H1 (cell line): Measurements from ENCODE around the gene SKP1. TPM values are rescaled to one million over a fixed set of nuclear protein-coding genes. Genes with fewer than 3 reads are reported as not detected.
"Not testable (repeated sequence)": the region's sequence is repeated elsewhere in the genome, so short reads cannot be mapped to it uniquely, and the experiment has no call there.

Source experiments
- CTCF ChIA-PET: fragments of 300-600 bp; sonication (Branson Sonifier 250); formaldehyde crosslinking; loops from one replicate; lab custom pipeline; 2021; ENCODE audit not compliant: partially characterized antibody; lab: Charles Lee
- POLR2A ChIA-PET: fragments of 300-600 bp; sonication (Branson Sonifier 250); formaldehyde crosslinking; loops from one replicate; lab custom pipeline; 2021; ENCODE audit warnings: inconsistent platforms; ENCODE audit not compliant: partially characterized antibody; lab: Charles Lee
- DNase-seq, 2 experiments: peaks; one replicate each; pipeline versions ENCODE4 v3.0.0 to v3.0.0-alpha.2; 2010 to 2022; ENCODE audit warnings: low spot score in 2 of 2, low read depth in 1 of 2, mixed read lengths in 1 of 2
- FAIRE-seq: peaks from 2 replicates; lab custom pipeline; 2011; peaks lifted over from hg19 to GRCh38; lab: Jason Lieb, UNC
- H2AFZ ChIP-seq: 2 replicates; pipeline ENCODE4 v1.8.1; 2012; ENCODE audit warnings: low read length, inconsistent platforms
- H2AK5ac ChIP-seq: 2 replicates; pipeline ENCODE4 v1.6.1; 2013; ENCODE audit warnings: low read depth, low read length
- H2BK120ac ChIP-seq: replicated peaks from 2 replicates; pipeline ENCODE3; 2013; ENCODE audit warnings: low read depth, low read length, inconsistent platforms
- H2BK12ac ChIP-seq: 2 replicates; pipeline ENCODE4 v1.6.1; 2013; ENCODE audit warnings: low read depth, low read length
- H2BK15ac ChIP-seq: 2 replicates; pipeline ENCODE4 v1.6.1; 2013; ENCODE audit warnings: low read length
- H2BK20ac ChIP-seq: 2 replicates; pipeline ENCODE4 v1.6.1; 2013; ENCODE audit warnings: low read length
- H2BK5ac ChIP-seq: 2 replicates; pipeline ENCODE4 v1.6.1; 2013; ENCODE audit warnings: low read depth, low read length
- H3K14ac ChIP-seq: 2 replicates; pipeline ENCODE4 v1.6.1; 2013; ENCODE audit warnings: inconsistent platforms; ENCODE audit not compliant: insufficient read length
- H3K18ac ChIP-seq: 2 replicates; pipeline ENCODE4 v1.6.1; 2013; ENCODE audit warnings: low read length; ENCODE audit errors: extremely low read depth
- H3K23ac ChIP-seq: 2 replicates; pipeline ENCODE4 v1.6.1; 2013; ENCODE audit warnings: inconsistent platforms; ENCODE audit not compliant: insufficient read length
- H3K23me2 ChIP-seq: 2 replicates; pipeline ENCODE4 v1.6.1; 2013; ENCODE audit warnings: low read depth, low read length
- H3K27ac ChIP-seq: 2 replicates; pipeline ENCODE4 v1.6.1; 2011; ENCODE audit warnings: low read depth, low read length, inconsistent platforms
- H3K27me3 ChIP-seq, 4 experiments: replicated peaks in 1 of 4; 1 replicate in 1 of 4; 2 replicates in 3 of 4; pipeline versions ENCODE4 v1.6.1 to v1.8.1; 2011 to 2013; ENCODE audit warnings: low read length in 3 of 4, mild to moderate bottlenecking in 3 of 4, inconsistent platforms in 2 of 4, mixed read lengths in 2 of 4, moderate library complexity in 1 of 4; ENCODE audit not compliant: control insufficient read depth in 3 of 4, insufficient read depth in 3 of 4; ENCODE audit errors: extremely low read depth in 1 of 4
- H3K36me3 ChIP-seq, 4 experiments: 2 replicates each; pipeline versions ENCODE4 v1.6.1 to v1.8.1; 2011 to 2013; ENCODE audit warnings: mild to moderate bottlenecking in 4 of 4, low read length in 3 of 4, moderate library complexity in 2 of 4, control low read depth in 1 of 4, inconsistent platforms in 1 of 4; ENCODE audit not compliant: insufficient read depth in 4 of 4, control insufficient read depth in 2 of 4
- H3K4ac ChIP-seq: replicated peaks from 2 replicates; pipeline ENCODE3; 2013; ENCODE audit warnings: low read length, low read depth, mixed read lengths, inconsistent platforms; ENCODE audit not compliant: insufficient read length
- H3K4me1 ChIP-seq, 4 experiments: replicated peaks in 1 of 4; 1 replicate in 1 of 4; 2 replicates in 3 of 4; pipeline versions ENCODE4 v1.6.1 to v1.8.1; 2011 to 2013; ENCODE audit warnings: low read length in 3 of 4, inconsistent platforms in 2 of 4, mixed read lengths in 1 of 4; ENCODE audit not compliant: insufficient read depth in 4 of 4, control insufficient read depth in 3 of 4
- H3K4me2 ChIP-seq, 2 experiments: 2 replicates each; pipeline versions ENCODE4 v1.6.1 to v1.8.1; 2011 to 2013; ENCODE audit warnings: low read depth in 2 of 2, low read length in 2 of 2, control low read depth in 1 of 2, inconsistent platforms in 1 of 2, mild to moderate bottlenecking in 1 of 2; ENCODE audit not compliant: insufficient read depth in 1 of 2
- H3K4me3 ChIP-seq, 4 experiments: fragments of 200-600, 300-600 bp in 1 of 4; sonication (generic), shearing (Covaris generic), sonication (Bioruptor Twin) in 1 of 4; 2 replicates each; pipeline versions ENCODE4 v1.5.1 to v1.8.1; 2011 to 2016; ENCODE audit warnings: low read length in 4 of 4, low read depth in 3 of 4, control low read depth in 2 of 4, inconsistent platforms in 2 of 4, mild to moderate bottlenecking in 2 of 4, mixed read lengths in 1 of 4, moderate library complexity in 1 of 4; ENCODE audit not compliant: insufficient read depth in 2 of 4; ENCODE audit errors: extremely low read depth in 1 of 4
- H3K56ac ChIP-seq: replicated peaks from 2 replicates; pipeline ENCODE3; 2013; ENCODE audit warnings: low read depth, mild to moderate bottlenecking, mixed read lengths, low read length, inconsistent platforms; ENCODE audit not compliant: insufficient read length
- H3K79me1 ChIP-seq: 2 replicates; pipeline ENCODE4 v1.6.1; 2013; ENCODE audit warnings: low read depth, low read length, control low read depth
- H3K79me2 ChIP-seq, 2 experiments: 2 replicates each; pipeline versions ENCODE4 v1.6.1 to v1.8.1; 2012 to 2013; ENCODE audit warnings: low read length in 2 of 2, mild to moderate bottlenecking in 2 of 2, inconsistent platforms in 1 of 2; ENCODE audit not compliant: insufficient read depth in 2 of 2, control insufficient read depth in 1 of 2
- H3K9ac ChIP-seq, 4 experiments: replicated peaks in 1 of 4; 1 replicate in 1 of 4; 2 replicates in 3 of 4; pipeline versions ENCODE4 v1.6.1 to v1.8.1; 2011 to 2013; ENCODE audit warnings: low read depth in 3 of 4, low read length in 3 of 4, control low read depth in 2 of 4, mild to moderate bottlenecking in 2 of 4, moderate library complexity in 2 of 4, inconsistent platforms in 1 of 4; ENCODE audit errors: extremely low read depth in 1 of 4
- H3K9me3 ChIP-seq, 2 experiments: 2 replicates each; pipeline versions ENCODE4 v1.6.1 to v1.8.1; 2012 to 2013; ENCODE audit warnings: mild to moderate bottlenecking in 2 of 2, moderate library complexity in 2 of 2, control low read depth in 1 of 2, inconsistent platforms in 1 of 2, low read depth in 1 of 2, low read length in 1 of 2, mixed read lengths in 1 of 2; ENCODE audit not compliant: insufficient read depth in 2 of 2
- H4K20me1 ChIP-seq, 2 experiments: replicated peaks in 1 of 2; 2 replicates each; pipeline versions ENCODE3 to v1.8.1; 2011 to 2013; ENCODE audit warnings: inconsistent platforms in 2 of 2, low read length in 2 of 2, mild to moderate bottlenecking in 1 of 2; ENCODE audit not compliant: insufficient read depth in 2 of 2, control insufficient read depth in 1 of 2
- H4K5ac ChIP-seq: 2 replicates; pipeline ENCODE4 v1.6.1; 2013; ENCODE audit warnings: low read length, low read depth, mixed read lengths, inconsistent platforms; ENCODE audit not compliant: insufficient read length
- H4K8ac ChIP-seq: 2 replicates; pipeline ENCODE4 v1.8.0; 2013; ENCODE audit warnings: mild to moderate bottlenecking, moderate library complexity, low read length, inconsistent platforms; ENCODE audit not compliant: insufficient read depth; ENCODE audit errors: extremely low read depth
- H4K91ac ChIP-seq: replicated peaks from 2 replicates; pipeline ENCODE3; 2013; ENCODE audit warnings: low read length, mixed read lengths, inconsistent platforms; ENCODE audit not compliant: insufficient read length
- WGBS, 2 experiments: shearing (Covaris generic) in 1 of 2; methylation state at CpG; one replicate each; pipeline versions ENCODE4 v1.1.6 to v1.1.7; 2013 to 2015; ENCODE audit warnings: low lambda C conversion rate in 2 of 2, mixed read lengths in 2 of 2, inconsistent platforms in 1 of 2, low coverage in 1 of 2, missing lambda C conversion rate in 1 of 2; ENCODE audit not compliant: insufficient replicate concordance in 2 of 2, insufficient coverage in 1 of 2, insufficient read length in 1 of 2; ENCODE audit errors: extremely low coverage in 1 of 2, missing lambda C conversion rate in 1 of 2; 5-methylcytosine and 5-hydroxymethylcytosine counted together
- polyA plus RNA-seq, 7 experiments: library from polyadenylated mRNA; depleted of rRNA in 3 of 7; stranded (reverse) in 5 of 7; unstranded in 2 of 7; fragments of >200 nt in 5 of 7; fragments of 200-250 nt in 2 of 7; gene quantifications; 1 replicate in 5 of 7; 2 replicates in 1 of 7; 4 replicates in 1 of 7; pipeline versions ENCODE4 v1.2.1 to v1.2.3, GENCODE V29; 2011 to 2013; ENCODE audit warnings: missing spikeins in 2 of 7, mixed read lengths in 2 of 7
- total RNA-seq: library from RNA; stranded (reverse); fragmentation: NEBNext Ultra II Directional; extraction: Animal tissue kit (Norgen Biotek cat#: 25700); gene quantifications from 2 replicates; pipeline ENCODE4 v1.2.1, GENCODE V29; 2021

SKP1 gene
- total and polyA plus RNA-seq, 2 of the 8 experiments (the other 6 are each of a cell fraction or from before 2014, with no cell fraction given) = 163 to 332 TPM

- ChIA-PET POLR2A (interaction anchor here (0.6 to 14.9 kb wide), 5 partner anchors 11 to 132 kb away, joined by 3 to 166 read pairs (median 5); partner anchors contain the start of genes PPP2CA and SKP1), CTCF (interaction anchor here (0.5 to 1.2 kb wide), 5 partner anchors 26 to 620 kb away, joined by 3 to 4 read pairs (median 3); partner anchors contain the start of gene CDKN2AIPNL)
- not testable (repeated sequence) for H3K4me1 ChIP-seq, H3K79me1 ChIP-seq, H2BK120ac ChIP-seq, H3K27me3 ChIP-seq, H3K18ac ChIP-seq, H3K56ac ChIP-seq, H4K91ac ChIP-seq, H2BK20ac ChIP-seq, H3K14ac ChIP-seq, H2AK5ac ChIP-seq, H3K4ac ChIP-seq, H2BK5ac ChIP-seq, H3K9me3 ChIP-seq, H2BK12ac ChIP-seq, H3K36me3 ChIP-seq, H3K23me2 ChIP-seq, DNase-seq, FAIRE-seq, H3K27ac ChIP-seq, H3K4me3 ChIP-seq, H2BK15ac ChIP-seq, H4K5ac ChIP-seq, H3K4me2 ChIP-seq, H3K23ac ChIP-seq, H2AFZ ChIP-seq, H3K9ac ChIP-seq, H4K8ac ChIP-seq
- Histone ChIP-seq H4K20me1 (peaks cover 27 to 28% of the 10 kb centered on the region in 2 experiments), H3K79me2 (peaks cover 78 to 100% of the 10 kb centered on the region in 2 experiments)
- 94% methylated on average over 14 of the region's 14 CpGs; no CpG with 5 or more reads in 1 of the 2 experiments for WGBS, 2 experiments
Measured at GRCh38 chr5:134211263-134212031, 34.7 kb upstream of the SKP1 start.
